Body of pancreas (tissue), 4 donors: Measurements from ENCODE around the gene TRPM3.

Source experiments
- POLR2A ChIP-seq, 3 donors: fragments of 450-650 bp; IDR thresholded peaks; one replicate each; pipeline ENCODE4 v1.6.1; 2016; ENCODE audit warnings: antibody characterized with exemption in 3 of 3, mild to moderate bottlenecking in 2 of 3
- TF ChIP-seq, protein P1 (sequence below), 7 experiments: fragments of 450-650 bp in 4 of 7; fragments of 200-600 bp in 3 of 7; sonication (generic) in 3 of 7; IDR thresholded peaks; one replicate each; pipeline ENCODE4 v1.5.1; 2016 to 2019; ENCODE audit warnings: antibody characterized with exemption in 7 of 7

DNA sequence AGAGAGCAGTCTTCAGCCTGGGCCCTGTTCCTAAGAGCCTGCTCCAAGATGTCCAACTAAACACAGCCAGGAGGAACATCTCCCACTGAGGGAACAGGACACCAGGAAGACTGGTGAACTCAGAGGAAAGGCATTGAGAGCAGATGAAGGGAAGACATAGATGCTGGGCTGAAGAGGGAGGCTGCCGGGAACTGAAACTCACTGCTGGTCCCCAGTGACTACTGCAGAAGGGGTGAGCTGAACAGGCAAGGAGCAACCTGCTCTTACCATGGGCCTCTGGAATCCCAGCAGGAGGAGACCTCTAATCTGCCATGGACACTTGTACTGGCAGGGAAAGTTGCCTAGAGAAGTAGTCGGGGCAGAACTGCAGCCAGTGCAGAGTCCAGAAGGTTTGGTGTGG, 95.7 kb downstream of the TRPM3 start:
- TF ChIP-seq, protein P1, sequence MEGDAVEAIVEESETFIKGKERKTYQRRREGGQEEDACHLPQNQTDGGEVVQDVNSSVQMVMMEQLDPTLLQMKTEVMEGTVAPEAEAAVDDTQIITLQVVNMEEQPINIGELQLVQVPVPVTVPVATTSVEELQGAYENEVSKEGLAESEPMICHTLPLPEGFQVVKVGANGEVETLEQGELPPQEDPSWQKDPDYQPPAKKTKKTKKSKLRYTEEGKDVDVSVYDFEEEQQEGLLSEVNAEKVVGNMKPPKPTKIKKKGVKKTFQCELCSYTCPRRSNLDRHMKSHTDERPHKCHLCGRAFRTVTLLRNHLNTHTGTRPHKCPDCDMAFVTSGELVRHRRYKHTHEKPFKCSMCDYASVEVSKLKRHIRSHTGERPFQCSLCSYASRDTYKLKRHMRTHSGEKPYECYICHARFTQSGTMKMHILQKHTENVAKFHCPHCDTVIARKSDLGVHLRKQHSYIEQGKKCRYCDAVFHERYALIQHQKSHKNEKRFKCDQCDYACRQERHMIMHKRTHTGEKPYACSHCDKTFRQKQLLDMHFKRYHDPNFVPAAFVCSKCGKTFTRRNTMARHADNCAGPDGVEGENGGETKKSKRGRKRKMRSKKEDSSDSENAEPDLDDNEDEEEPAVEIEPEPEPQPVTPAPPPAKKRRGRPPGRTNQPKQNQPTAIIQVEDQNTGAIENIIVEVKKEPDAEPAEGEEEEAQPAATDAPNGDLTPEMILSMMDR (IDR thresholded peaks at IDR 0.05), result no peak
- TF ChIP-seq POLR2A (IDR thresholded peaks at IDR 0.05), result no peak
